GM06990 (cell line): Measurements from ENCODE around the gene TPT1.

Experiments
- DNase-seq: peaks from one replicate; pipeline ENCODE4 v3.0.0-alpha.2; 2011; ENCODE audit not compliant: insufficient read length; ENCODE audit errors: extremely low read depth
- H3K27me3 ChIP-seq: replicated peaks from 2 replicates; pipeline ENCODE4 v1.6.0; 2011; ENCODE audit warnings: low read length; ENCODE audit not compliant: control insufficient read depth, insufficient read depth
- H3K36me3 ChIP-seq: 2 replicates; pipeline ENCODE4 v1.5.1; 2011; ENCODE audit warnings: low read length; ENCODE audit not compliant: control insufficient read depth, insufficient read depth
- H3K4me3 ChIP-seq: replicated peaks from 2 replicates; pipeline ENCODE4 v1.5.1; 2011; ENCODE audit warnings: low read depth, mild to moderate bottlenecking, control low read depth, low read length
- CTCF ChIP-seq: IDR thresholded peaks from 2 replicates; pipeline ENCODE4 v1.5.1; 2011; ENCODE audit warnings: low read length, control low read depth, mild to moderate bottlenecking, inconsistent platforms; ENCODE audit not compliant: insufficient read depth, poor library complexity, severe bottlenecking

Gene TPT1

GRCh38 chr13:45303866-45304265 is 37.1 kb downstream of the TPT1 start:
- no peaks in the 10 kb centered on the region for H3K36me3 ChIP-seq
- no peak for TF ChIP-seq CTCF
- DNase-seq: no peak
- no peaks in the 10 kb centered on the region; the same call in 1 of the 2 replicates for H3K27me3 ChIP-seq
- no peak overlapping the region for H3K4me3 ChIP-seq

DNA sequence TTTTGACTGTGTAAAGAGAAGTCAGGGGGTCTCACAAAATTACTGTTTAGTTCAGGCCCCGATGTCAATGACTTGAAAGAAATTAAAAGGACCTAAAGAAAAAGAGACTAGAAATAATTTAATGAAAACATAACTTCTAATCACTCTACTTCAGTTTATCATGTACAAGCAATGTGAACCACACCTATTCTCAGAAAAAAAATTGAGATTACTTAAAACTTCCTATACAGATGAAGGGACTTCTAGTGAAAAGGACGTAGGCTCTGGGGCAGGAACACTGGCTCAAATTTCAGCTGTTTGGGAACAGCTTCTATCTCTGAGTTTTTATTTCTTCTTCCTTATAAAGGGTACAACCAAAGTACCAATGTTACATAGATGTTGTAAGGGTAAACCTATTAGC is 38.0 kb downstream of the TPT1 start:
- Histone ChIP-seq H3K27me3 (no peaks in the 10 kb centered on the region), H3K4me3 (no peak overlapping the region), H3K36me3 (no peaks in the 10 kb centered on the region)
- TF ChIP-seq CTCF: no peak
- no peak for DNase-seq

GRCh38 chr13:45302507-45302906 is 38.5 kb downstream of the TPT1 start:
- no peak overlapping the region for H3K4me3 ChIP-seq
- H3K36me3 ChIP-seq: no peaks in the 10 kb centered on the region
- DNase-seq: no peak
- no peak for TF ChIP-seq CTCF
- no peaks in the 10 kb centered on the region for H3K27me3 ChIP-seq

DNA sequence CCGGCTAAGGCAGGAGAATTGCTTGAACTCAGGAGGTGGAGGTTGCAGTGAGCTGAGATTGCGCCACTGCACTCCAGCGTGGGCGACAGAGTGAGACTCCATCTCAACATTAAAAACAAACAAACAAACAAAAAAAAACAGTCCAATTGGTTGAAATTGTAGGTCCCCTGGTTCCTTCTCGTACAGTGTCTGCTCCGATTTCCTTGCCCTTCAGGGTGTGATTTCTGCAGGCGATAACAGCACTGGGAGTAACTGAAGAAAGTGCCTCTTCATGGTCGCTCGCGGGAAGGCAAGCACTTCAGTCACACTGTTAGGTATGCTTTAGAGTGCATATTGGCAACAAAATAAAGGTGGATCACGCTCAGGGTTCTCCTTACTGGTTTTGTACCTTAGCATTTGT is 39.7 kb downstream of the TPT1 start:
- no peak for DNase-seq
- H3K36me3 ChIP-seq: no peaks in the 10 kb centered on the region
- no peak overlapping the region for H3K4me3 ChIP-seq
- no peak for TF ChIP-seq CTCF
- no peaks in the 10 kb centered on the region for H3K27me3 ChIP-seq

GRCh38 chr13:45300190-45300985 is 40.6 kb downstream of the TPT1 start:
- H3K36me3 ChIP-seq: no peaks in the 10 kb centered on the region
- no peak for TF ChIP-seq CTCF
- H3K4me3 ChIP-seq: no peak overlapping the region
- no peak for DNase-seq
- H3K27me3 ChIP-seq: no peaks in the 10 kb centered on the region
